Spinal cord (tissue), 10 donors: Measurements from ENCODE around the gene TM4SF1. TPM values are rescaled to one million over a fixed set of nuclear protein-coding genes. Genes with fewer than 3 reads are reported as not detected.
A peak's percentile ranks its signal among the peaks of the same experiment; 100 is the strongest.
"Not testable (repeated sequence)": the region's sequence is repeated elsewhere in the genome, so short reads cannot be mapped to it uniquely, and the experiment has no call there.

Experiments
- DNase-seq, 6 donors: peaks; one replicate each; pipeline versions ENCODE4 v3.0.0 to v3.0.0-alpha.2; 2013 to 2015; ENCODE audit warnings: low spot score in 6 of 6, low read depth in 4 of 6
- H3K27ac ChIP-seq: one replicate; pipeline ENCODE4 v1.5.1; 2013; ENCODE audit warnings: low read depth, low read length, control low read depth
- H3K27me3 ChIP-seq: one replicate; pipeline ENCODE4 v1.6.1; 2013; ENCODE audit warnings: low read length; ENCODE audit not compliant: control insufficient read depth, insufficient read depth
- H3K36me3 ChIP-seq: one replicate; pipeline ENCODE4 v1.6.1; 2013; ENCODE audit warnings: low read length; ENCODE audit not compliant: control insufficient read depth, insufficient read depth
- H3K4me1 ChIP-seq: one replicate; pipeline ENCODE4 v1.6.1; 2013; ENCODE audit warnings: low read length; ENCODE audit not compliant: control insufficient read depth, insufficient read depth
- H3K4me3 ChIP-seq: one replicate; pipeline ENCODE4 v1.5.1; 2013; ENCODE audit warnings: low read depth, low read length, control low read depth
- H3K9me3 ChIP-seq: one replicate; pipeline ENCODE4 v1.6.1; 2013; ENCODE audit warnings: low read length; ENCODE audit not compliant: control insufficient read depth, insufficient read depth
- WGBS: methylation state at CpG from one replicate; pipeline ENCODE4 v1.1.5; 2013; ENCODE audit warnings: missing lambda C conversion rate; ENCODE audit not compliant: insufficient coverage; 5-methylcytosine and 5-hydroxymethylcytosine counted together
- polyA plus RNA-seq, 2 donors: library from polyadenylated mRNA; unstranded; fragments of 120-200 nt; gene quantifications; one replicate each; pipeline ENCODE4 v1.2.1, GENCODE V29; 2013; ENCODE audit not compliant: insufficient read length in 2 of 2
- total RNA-seq, 2 donors: library from RNA; depleted of rRNA in 1 of 2; stranded (reverse); fragments of 120-200 nt in 1 of 2; fragments of >200 nt in 1 of 2; gene quantifications; one replicate each; pipeline versions ENCODE4 v1.2.3 to v1.2.4, GENCODE V29; 2013 to 2014
- donor health status: healthy.

The TM4SF1 gene
- total and polyA plus RNA-seq, 4 donors: 18.5 to 110 (median 72.9) TPM

- Histone ChIP-seq H3K27ac (peak overlapping the region; percentile 57), H3K4me1 (no peaks in the 10 kb centered on the region), H3K9me3 (no peaks in the 10 kb centered on the region), H3K36me3 (no peaks in the 10 kb centered on the region), H3K4me3 (no peak overlapping the region), H3K27me3 (no peaks in the 10 kb centered on the region)
- WGBS: 67% methylated on average over 2 of the region's 6 CpGs
- DNase-seq: peak in 1 of 6 donors; percentile 49
These were observed 21.3 kb downstream of the TM4SF1 start for GRCh38 chr3:149356044-149356592.

- WGBS: no CpG with 5 or more reads among the region's 1 CpG
- no peak overlapping the region for H3K27ac ChIP-seq
- DNase-seq: no peak
These were observed 23.8 kb downstream of the TM4SF1 start for GRCh38 chr3:149353581-149354184.

GRCh38 chr3:149352556-149352955 lies 24.9 kb downstream of the TM4SF1 start:
- Histone ChIP-seq H3K27ac (no peak overlapping the region), H3K27me3 (no peaks in the 10 kb centered on the region), H3K4me3 (no peak overlapping the region), H3K9me3 (no peaks in the 10 kb centered on the region), H3K4me1 (no peaks in the 10 kb centered on the region), H3K36me3 (no peaks in the 10 kb centered on the region)
- DNase-seq: peak in 1 of 6 donors; percentile 24
- WGBS: 41% methylated on average over 7 of the region's 7 CpGs

More at GRCh38 chr3:149353581-149354184, 23.8 kb downstream of the TM4SF1 start:
- Histone ChIP-seq H3K9me3 (no peaks in the 10 kb centered on the region), H3K4me3 (no peak overlapping the region), H3K27me3 (no peaks in the 10 kb centered on the region), H3K4me1 (no peaks in the 10 kb centered on the region), H3K36me3 (no peaks in the 10 kb centered on the region)

GRCh38 chr3:149343951-149344350 lies 33.5 kb downstream of the TM4SF1 start:
- Histone ChIP-seq H3K27me3 (no peaks in the 10 kb centered on the region), H3K9me3 (no peaks in the 10 kb centered on the region), H3K4me1 (no peaks in the 10 kb centered on the region), H3K36me3 (no peaks in the 10 kb centered on the region), H3K4me3 (no peak overlapping the region), H3K27ac (no peak overlapping the region)
- DNase-seq: peak in 1 of 6 donors; percentile 58
- WGBS: 80% methylated on average over 2 of the region's 4 CpGs

- Histone ChIP-seq H3K4me3 (no peak overlapping the region), H3K36me3 (no peaks in the 10 kb centered on the region), H3K27me3 (no peaks in the 10 kb centered on the region), H3K4me1 (no peaks in the 10 kb centered on the region), H3K27ac (no peak overlapping the region), H3K9me3 (no peaks in the 10 kb centered on the region)
- 89% methylated on average over 2 of the region's 4 CpGs for WGBS
- no peak for DNase-seq
These were observed 34.8 kb downstream of the TM4SF1 start for GRCh38 chr3:149342413-149343380.

- Histone ChIP-seq H3K9me3 (no peaks in the 10 kb centered on the region), H3K4me1 (no peaks in the 10 kb centered on the region), H3K36me3 (no peaks in the 10 kb centered on the region), H3K4me3 (no peak overlapping the region), H3K27ac (peak overlapping the region; percentile 62), H3K27me3 (no peaks in the 10 kb centered on the region)
- WGBS: no CpG with 5 or more reads among the region's 1 CpG
- peak in 2 of 6 donors; percentile 17 to 49 for DNase-seq
These were observed 37.0 kb downstream of the TM4SF1 start for GRCh38 chr3:149340310-149340933.

- Histone ChIP-seq H3K4me3 (no peak overlapping the region), H3K27ac (peak overlapping the region; percentile 62), H3K27me3 (no peaks in the 10 kb centered on the region), H3K4me1 (no peaks in the 10 kb centered on the region), H3K9me3 (no peaks in the 10 kb centered on the region), H3K36me3 (no peaks in the 10 kb centered on the region)
- WGBS: 63% methylated on average over 2 of the region's 5 CpGs
- DNase-seq: peak in 1 of 6 donors; percentile 44
These were observed 37.5 kb downstream of the TM4SF1 start for GRCh38 chr3:149339931-149340309.

- H3K4me3 ChIP-seq, DNase-seq, H3K36me3 ChIP-seq, H3K9me3 ChIP-seq, H3K27me3 ChIP-seq, H3K4me1 ChIP-seq, H3K27ac ChIP-seq: not testable (repeated sequence)
- WGBS: no CpG with 5 or more reads among the region's 1 CpG
These were observed 40.0 kb downstream of the TM4SF1 start for GRCh38 chr3:149337486-149337885.

GRCh38 chr3:149336925-149337324 lies 40.5 kb downstream of the TM4SF1 start:
- no peaks in the 10 kb centered on the region for H3K36me3 ChIP-seq
- H3K4me3 ChIP-seq: no peak overlapping the region
- no peaks in the 10 kb centered on the region for H3K9me3 ChIP-seq
- DNase-seq: no peak
- H3K4me1 ChIP-seq: no peaks in the 10 kb centered on the region
- no peak overlapping the region for H3K27ac ChIP-seq
- no peaks in the 10 kb centered on the region for H3K27me3 ChIP-seq
